GM10248 (cell line): Measurements from ENCODE around the gene EML5.

ENCODE experiments used
- CTCF ChIA-PET: fragments of 300-600 bp; sonication (Branson Sonifier 250); formaldehyde crosslinking; extraction: SDS; loops from one replicate; lab custom pipeline; 2021; ENCODE audit warnings: antibody characterized with exemption; lab: Yijun Ruan, JAX
- POLR2A ChIA-PET: fragments of 350-650 bp; sonication (Branson Sonifier 250); formaldehyde crosslinking; extraction: SDS; loops from one replicate; lab custom pipeline; 2020; ENCODE audit warnings: antibody characterized with exemption; lab: Yijun Ruan, JAX
- DNase-seq: peaks from one replicate; pipeline ENCODE4 v3.0.0; 2012; ENCODE audit errors: extremely low spot score
- CTCF ChIP-seq: IDR thresholded peaks from 2 replicates; pipeline ENCODE4 v1.5.1; 2012; ENCODE audit warnings: mild to moderate bottlenecking, low read depth; ENCODE audit errors: extremely low read depth, missing control alignments, control extremely low read depth

The EML5 gene

GRCh38 chr14:88792473-88793258, at the start of gene EML5:
TSS of gene EML5 (minus strand) at chr14:88792953. CDS start at chr14:88792503, 450 bp downstream.
- ChIA-PET CTCF (interaction anchor here (1.3 to 1.9 kb wide), 2 partner anchors 9 to 125 kb away, joined by 4 to 9 read pairs; no protein-coding TSS in a partner anchor), POLR2A (no interaction called here)
- TF ChIP-seq CTCF, result peak; percentile 44
- peak; percentile 86 for DNase-seq

GRCh38 chr14:88842414-88842813, 49.7 kb upstream of the EML5 start:
- ChIA-PET POLR2A (no interaction called here), CTCF (interaction anchor here (1.1 to 6.8 kb wide), 2 partner anchors 9 to 14 kb away, joined by 3 to 33 read pairs; no protein-coding TSS in a partner anchor)
- TF ChIP-seq CTCF, result no peak
- no peak for DNase-seq

- CTCF ChIA-PET, result interaction anchor here (1.1 to 6.8 kb wide), 3 partner anchors 9 to 174 kb away, joined by 3 to 33 read pairs (median 7); no protein-coding TSS in a partner anchor
- POLR2A ChIA-PET, result no interaction called here
- no peak for DNase-seq
- TF ChIP-seq CTCF, result no peak
Observed at GRCh38 chr14:88841741-88842140, 49.0 kb upstream of the EML5 start.

GRCh38 chr14:88840926-88841325, 48.2 kb upstream of the EML5 start:
- no peak for DNase-seq
- CTCF ChIA-PET, result interaction anchor here (0.8 to 6.8 kb wide), 4 partner anchors 9 to 173 kb away, joined by 3 to 33 read pairs (median 6); partner anchors contain the start of gene TTC8
- POLR2A ChIA-PET, result no interaction called here
- TF ChIP-seq CTCF, result no peak

- DNase-seq, result no peak
- ChIA-PET CTCF (interaction anchor here (1.0 to 6.8 kb wide), 3 partner anchors 9 to 892 kb away, joined by 3 to 33 read pairs (median 4); partner anchors contain the start of gene TTC8), POLR2A (no interaction called here)
- no peak for TF ChIP-seq CTCF
Observed at GRCh38 chr14:88838015-88838414, 45.3 kb upstream of the EML5 start.

- no peak for TF ChIP-seq CTCF
- no peak for DNase-seq
- ChIA-PET CTCF (interaction anchor here (1.2 to 6.8 kb wide), 2 partner anchors 9 to 13 kb away, joined by 3 to 33 read pairs; partner anchors contain the start of gene TTC8), POLR2A (no interaction called here)
Observed at GRCh38 chr14:88837495-88837894, 44.7 kb upstream of the EML5 start.
